Naive thymus-derived CD8-positive, alpha-beta T cell (primary cell): ENCODE data around the gene ERBB2. TPM values are rescaled to one million over a fixed set of nuclear protein-coding genes. Genes with fewer than 3 reads are reported as not detected.

Experiments
- ATAC-seq, 2 donors: fragments of 150-1000 bp; cut with Tn5 transposase in 1 of 2; sonication (Bioruptor Pico), chemical (Tn5 transposase) in 1 of 2; 1 replicate in 1 of 2; 2 replicates in 1 of 2; pipeline ENCODE4 v1.10.0; 2021; ENCODE audit warnings: mild to moderate bottlenecking in 2 of 2, moderate library complexity in 2 of 2
- POLR2A ChIA-PET: fragments of 350-600 bp; sonication (Branson Sonifier 250); formaldehyde crosslinking; loops from one replicate; lab custom pipeline; 2021; ENCODE audit warnings: antibody characterized with exemption; lab: Charles Lee
- DNase-seq, 10 donors: peaks; one replicate each; pipeline versions ENCODE4 v3.0.0 to v3.0.0-alpha.2; 2020 to 2022
- H3K27ac Mint-ChIP-seq, 10 donors: one replicate each; pipeline ENCODE4 v1.8.0; 2020 to 2022; ENCODE audit warnings: mild to moderate bottlenecking in 10 of 10, mixed read lengths in 10 of 10, moderate library complexity in 4 of 10, inconsistent platforms in 1 of 10
- H3K27me3 Mint-ChIP-seq, 5 donors: one replicate each; pipeline ENCODE4 v1.8.0; 2021 to 2022; ENCODE audit warnings: mixed read lengths in 5 of 5
- H3K36me3 Mint-ChIP-seq, 3 donors: one replicate each; pipeline ENCODE4 v1.8.0; 2020 to 2022; ENCODE audit warnings: mixed read lengths in 3 of 3, mild to moderate bottlenecking in 2 of 3, inconsistent platforms in 1 of 3
- H3K4me1 Mint-ChIP-seq, 4 donors: one replicate each; pipeline ENCODE4 v1.8.0; 2021 to 2022; ENCODE audit warnings: mixed read lengths in 4 of 4
- H3K4me3 Mint-ChIP-seq, 10 donors: one replicate each; pipeline ENCODE4 v1.8.0; 2020 to 2022; ENCODE audit warnings: mild to moderate bottlenecking in 10 of 10, mixed read lengths in 10 of 10, moderate library complexity in 6 of 10, inconsistent platforms in 1 of 10
- H3K9me3 Mint-ChIP-seq, 9 donors: one replicate each; pipeline ENCODE4 v1.8.0; 2020 to 2022; ENCODE audit warnings: mixed read lengths in 9 of 9, mild to moderate bottlenecking in 3 of 9, inconsistent platforms in 1 of 9, moderate library complexity in 1 of 9
- polyA plus RNA-seq, 3 donors: library from polyadenylated mRNA; unstranded; fragments of 300-500 nt; fragmentation: Illumina TruSeq; gene quantifications; one replicate each; pipeline ENCODE4 v1.2.3, GENCODE V29; 2021
- total RNA-seq, 8 experiments: library from RNA in 2 of 8; stranded (reverse) in 2 of 8; gene quantifications; one replicate each; pipeline ENCODE4 v1.2.3 and lab custom pipeline; 2021 to 2026

ERBB2 gene
- total and polyA plus RNA-seq, 5 experiments from 2014 or later, result 0.85 to 8.7 (median 2.4) TPM

DNA sequence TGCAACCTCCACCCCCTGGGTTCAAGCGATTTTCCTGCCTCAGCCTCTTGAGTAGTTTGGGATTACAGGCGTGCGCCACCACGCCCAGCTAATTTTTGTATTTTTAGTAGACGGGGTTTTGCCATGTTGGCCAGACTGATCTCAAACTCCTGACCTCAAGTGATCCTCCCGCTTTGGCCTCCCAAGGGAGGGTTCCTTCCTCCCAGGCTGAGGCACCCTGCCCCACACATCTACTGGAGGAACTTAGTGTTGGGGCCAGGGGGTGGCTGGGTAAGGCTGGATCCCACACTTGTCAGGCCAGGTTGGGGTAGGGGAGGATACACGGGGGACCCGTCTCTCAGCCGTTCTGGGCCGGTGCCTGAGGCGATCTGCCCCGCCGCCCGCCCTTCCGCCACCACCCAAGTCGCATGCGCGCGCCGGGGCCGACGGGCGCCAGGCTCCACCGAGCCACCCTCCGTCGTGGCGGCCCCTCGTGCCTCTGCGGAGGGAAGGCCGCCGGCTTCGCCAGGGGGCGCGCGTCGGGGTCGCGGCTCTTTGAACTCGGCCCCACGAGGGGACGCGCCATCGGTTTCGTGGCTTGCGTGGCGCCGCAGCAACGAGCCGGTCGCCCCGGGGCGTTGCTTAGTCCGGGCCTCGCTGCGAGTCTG, 53.8 kb downstream of the ERBB2 start:
- no peaks in the 10 kb centered on the region for H3K9me3 Mint-ChIP-seq
- peak overlapping the region; percentile 83 to 96 (median 94) for H3K27ac Mint-ChIP-seq
- peak overlapping the region; percentile 68 to 87 (median 78) for H3K4me3 Mint-ChIP-seq
- peak in 5 of 10 donors; percentile 69 to 87 (median 74) for DNase-seq
- H3K4me1 Mint-ChIP-seq, result peaks cover 27 to 54% (median 49%) of the 10 kb centered on the region in 4 donors
- peak; percentile 28 to 43 for ATAC-seq
- no peaks in the 10 kb centered on the region for H3K27me3 Mint-ChIP-seq
- H3K36me3 Mint-ChIP-seq, result no peaks in the 10 kb centered on the region
- POLR2A ChIA-PET, result interaction anchor here (0.7 to 6.2 kb wide), 26 partner anchors 10 to 227 kb away, joined by 3 to 87 read pairs (median 8); partner anchors contain the start of genes IKZF3, LRRC3C, MIEN1 and ORMDL3

GRCh38 chr17:39754161-39754957, 54.5 kb downstream of the ERBB2 start:
- Mint-ChIP-seq H3K36me3 (peaks cover 0 to 3% (median 0%) of the 10 kb centered on the region in 3 donors), H3K4me3 (peak overlapping the region; percentile 68 to 91 (median 82)), H3K27me3 (no peaks in the 10 kb centered on the region), H3K4me1 (peaks cover 27 to 61% (median 56%) of the 10 kb centered on the region in 4 donors), H3K27ac (peak overlapping the region; percentile 19 to 99 (median 96)), H3K9me3 (no peaks in the 10 kb centered on the region)
- DNase-seq (peak; percentile 94 to 99 (median 98)), ATAC-seq (peak; percentile 73 to 83)
- POLR2A ChIA-PET, result interaction anchor here (0.7 to 6.2 kb wide), 39 partner anchors 11 to 345 kb away, joined by 3 to 87 read pairs (median 6); partner anchors contain the start of genes CDK12, IKZF3, LRRC3C and MED1

DNA sequence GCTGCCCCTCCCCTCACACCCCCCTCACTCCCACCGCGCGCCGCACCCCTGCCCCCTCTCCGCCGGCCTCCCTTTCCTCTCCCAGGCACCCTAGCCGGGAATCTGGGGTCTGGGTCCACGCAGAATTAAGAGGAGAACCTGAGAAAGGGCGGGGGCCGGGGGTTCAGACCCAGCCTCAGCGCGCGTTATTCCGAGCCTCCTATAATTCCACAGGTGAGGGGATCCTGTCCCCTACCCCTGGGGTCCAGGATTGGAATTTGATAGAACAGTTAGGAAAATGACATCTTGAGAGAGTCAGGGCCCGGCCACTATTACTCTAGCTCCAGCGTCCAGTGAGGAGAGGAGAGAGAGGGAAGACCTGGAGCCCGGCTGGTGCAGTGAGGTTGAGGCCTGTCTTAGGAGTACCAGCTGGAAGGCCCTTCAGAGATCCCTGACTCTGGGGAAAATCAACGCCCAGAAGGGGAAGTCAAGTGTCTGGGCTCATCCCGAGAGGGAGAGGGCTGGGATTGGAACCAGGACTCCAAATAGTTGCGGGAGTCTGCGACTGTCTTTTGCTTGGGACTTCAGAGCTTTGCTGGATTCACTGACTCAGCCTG, 55.2 kb downstream of the ERBB2 start:
- POLR2A ChIA-PET, result interaction anchor here (0.7 to 6.2 kb wide), 35 partner anchors 10 to 344 kb away, joined by 3 to 87 read pairs (median 8); partner anchors contain the start of genes CDK12, IKZF3, LRRC3C and MED1
- no peaks in the 10 kb centered on the region for H3K27me3 Mint-ChIP-seq
- H3K4me1 Mint-ChIP-seq, result peaks cover 28 to 68% (median 62%) of the 10 kb centered on the region in 4 donors
- H3K9me3 Mint-ChIP-seq, result no peaks in the 10 kb centered on the region
- DNase-seq (no peak), ATAC-seq (no peak)
- H3K4me3 Mint-ChIP-seq, result peak overlapping the region; percentile 68 to 91 (median 82)
- H3K27ac Mint-ChIP-seq, result peak overlapping the region; percentile 83 to 99 (median 96)
- peaks cover 0 to 3% (median 0%) of the 10 kb centered on the region in 3 donors for H3K36me3 Mint-ChIP-seq

- DNase-seq (peak; percentile 33 to 83 (median 58)), ATAC-seq (peak; percentile 8 to 23)
- H3K9me3 Mint-ChIP-seq, result no peaks in the 10 kb centered on the region
- H3K27me3 Mint-ChIP-seq, result no peaks in the 10 kb centered on the region
- peaks cover 0 to 3% (median 0%) of the 10 kb centered on the region in 3 donors for H3K36me3 Mint-ChIP-seq
- H3K4me1 Mint-ChIP-seq, result peaks cover 28 to 72% (median 65%) of the 10 kb centered on the region in 4 donors
- peak overlapping the region; percentile 68 to 91 (median 82) for H3K4me3 Mint-ChIP-seq
- POLR2A ChIA-PET, result interaction anchor here (0.6 to 6.2 kb wide), 29 partner anchors 9 to 344 kb away, joined by 3 to 87 read pairs (median 9); partner anchors contain the start of genes CDK12, IKZF3, LRRC3C and MIEN1
- H3K27ac Mint-ChIP-seq, result peak overlapping the region; percentile 83 to 99 (median 96)
Measured at GRCh38 chr17:39755554-39756379, 55.9 kb downstream of the ERBB2 start.

- H3K36me3 Mint-ChIP-seq, result peaks cover 0 to 8% (median 5%) of the 10 kb centered on the region in 3 donors
- H3K9me3 Mint-ChIP-seq, result no peaks in the 10 kb centered on the region
- ATAC-seq, result no peak
- H3K27me3 Mint-ChIP-seq, result no peaks in the 10 kb centered on the region
- DNase-seq, result peak in 2 of 10 donors; percentile 33 to 34
- peak overlapping the region; percentile 68 to 91 (median 82) for H3K4me3 Mint-ChIP-seq
- H3K4me1 Mint-ChIP-seq, result peaks cover 30 to 77% (median 68%) of the 10 kb centered on the region in 4 donors
- POLR2A ChIA-PET, result interaction anchor here (0.6 to 6.2 kb wide), 19 partner anchors 8 to 343 kb away, joined by 3 to 87 read pairs (median 18); partner anchors contain the start of genes IKZF3, LRRC3C, MIEN1 and ORMDL3
- H3K27ac Mint-ChIP-seq, result peak overlapping the region; percentile 83 to 99 (median 96)
Measured at GRCh38 chr17:39756380-39757079, 56.7 kb downstream of the ERBB2 start.

- Mint-ChIP-seq H3K27me3 (no peaks in the 10 kb centered on the region), H3K27ac (peak overlapping the region; percentile 83 to 99 (median 96)), H3K9me3 (no peaks in the 10 kb centered on the region), H3K4me1 (peaks cover 29 to 80% (median 71%) of the 10 kb centered on the region in 4 donors), H3K4me3 (peak overlapping the region in 9 of 10 donors; percentile 47 to 91 (median 76)), H3K36me3 (peaks cover 0 to 11% (median 8%) of the 10 kb centered on the region in 3 donors)
- POLR2A ChIA-PET, result interaction anchor here (0.7 to 6.2 kb wide), 9 partner anchors 8 to 137 kb away, joined by 3 to 87 read pairs (median 46); partner anchors contain the start of genes IKZF3 and MIEN1
- DNase-seq (no peak), ATAC-seq (no peak)
Measured at GRCh38 chr17:39757176-39757662, 57.4 kb downstream of the ERBB2 start.

- Mint-ChIP-seq H3K4me1 (peaks cover 28 to 80% (median 74%) of the 10 kb centered on the region in 4 donors), H3K9me3 (no peaks in the 10 kb centered on the region), H3K27ac (peak overlapping the region; percentile 83 to 99 (median 96)), H3K36me3 (peaks cover 0 to 21% (median 16%) of the 10 kb centered on the region in 3 donors), H3K27me3 (no peaks in the 10 kb centered on the region), H3K4me3 (peak overlapping the region in 9 of 10 donors; percentile 47 to 91 (median 75))
- POLR2A ChIA-PET, result interaction anchor here (0.7 to 2.7 kb wide), 7 partner anchors 12 to 106 kb away, joined by 4 to 15 read pairs (median 7); partner anchors contain the start of gene IKZF3
- DNase-seq, result peak in 1 of 10 donors; percentile 60
- ATAC-seq, result peak in 1 of 2 donors; percentile 2
Measured at GRCh38 chr17:39757931-39758873, 58.3 kb downstream of the ERBB2 start.

DNA sequence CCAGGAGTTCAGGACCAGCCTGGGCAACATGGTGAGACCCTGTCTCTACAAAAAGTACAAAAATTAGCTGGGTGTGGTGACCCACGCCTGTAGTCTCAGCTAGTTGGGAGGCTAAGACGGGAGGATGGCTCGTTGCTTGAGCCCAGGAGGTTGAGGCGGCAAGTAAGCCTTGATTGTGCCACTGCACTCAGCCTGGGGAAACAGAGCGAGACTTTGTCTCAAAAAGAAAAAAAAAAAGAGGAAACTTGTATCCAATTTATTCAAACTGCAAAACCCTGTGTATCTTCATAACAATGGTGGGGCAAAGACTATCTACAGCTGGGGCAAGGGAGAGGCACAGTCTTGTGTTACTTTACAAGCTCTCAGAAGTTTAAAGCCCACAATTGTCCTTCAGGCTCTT, 59.3 kb downstream of the ERBB2 start:
- POLR2A ChIA-PET, result interaction anchor here (0.6 to 2.7 kb wide), 14 partner anchors 11 to 667 kb away, joined by 3 to 15 read pairs (median 4); partner anchors contain the start of gene IKZF3
- Mint-ChIP-seq H3K36me3 (peaks cover 0 to 26% (median 19%) of the 10 kb centered on the region in 3 donors), H3K4me1 (peaks cover 25 to 82% (median 72%) of the 10 kb centered on the region in 4 donors), H3K9me3 (no peaks in the 10 kb centered on the region), H3K4me3 (peak overlapping the region in 7 of 10 donors; percentile 1 to 75 (median 39)), H3K27ac (peak overlapping the region; percentile 24 to 99 (median 96)), H3K27me3 (no peaks in the 10 kb centered on the region)
- ATAC-seq (no peak), DNase-seq (no peak)

DNA sequence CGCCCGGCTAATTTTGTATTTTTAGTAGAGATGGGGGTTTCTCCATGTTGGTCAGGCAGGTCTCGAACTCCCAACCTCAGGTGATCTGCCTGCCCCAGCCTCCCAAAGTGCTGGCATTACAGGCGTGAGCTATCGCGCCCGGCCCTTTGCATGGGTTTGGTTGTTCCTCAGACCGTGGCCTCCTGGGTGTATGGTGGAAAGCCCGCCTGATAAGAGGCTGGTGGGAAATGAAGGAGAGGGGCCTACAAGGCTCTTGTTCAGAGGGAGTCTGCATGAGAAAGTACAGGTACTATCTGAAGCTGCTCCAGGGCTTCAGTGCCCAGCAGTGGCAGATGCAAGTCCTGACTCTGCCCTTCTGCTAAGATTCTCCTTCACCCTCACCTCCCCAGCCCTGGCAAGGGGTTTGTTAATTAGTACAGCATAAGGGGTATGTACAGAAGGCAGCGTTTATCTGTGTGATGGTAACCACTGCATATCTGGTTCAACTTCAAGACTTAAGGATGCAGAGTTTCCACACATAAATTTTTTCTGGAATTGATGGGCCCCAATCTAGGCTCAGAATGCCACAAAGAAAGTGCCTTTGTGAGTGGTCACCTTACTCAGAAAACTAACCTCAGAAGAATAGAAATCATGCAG, 62.1 kb downstream of the ERBB2 start:
- H3K36me3 Mint-ChIP-seq, result peaks cover 18 to 54% (median 43%) of the 10 kb centered on the region in 3 donors
- H3K4me1 Mint-ChIP-seq, result peaks cover 25 to 88% (median 76%) of the 10 kb centered on the region in 4 donors
- peak overlapping the region; percentile 28 to 88 (median 66) for H3K27ac Mint-ChIP-seq
- H3K4me3 Mint-ChIP-seq, result peak overlapping the region in 1 of 10 donors; percentile 28
- no peak for DNase-seq
- POLR2A ChIA-PET, result interaction anchor here (0.7 to 1.6 kb wide), 5 partner anchors 8 to 66 kb away, joined by 3 to 7 read pairs (median 4); no protein-coding TSS in a partner anchor
- no peaks in the 10 kb centered on the region for H3K27me3 Mint-ChIP-seq
- no peaks in the 10 kb centered on the region for H3K9me3 Mint-ChIP-seq
- no peak for ATAC-seq
